Measurements from ENCODE around the gene GLIPR2. TPM values are rescaled to one million over a fixed set of nuclear protein-coding genes. Genes with fewer than 3 reads are reported as not detected.

The GLIPR2 gene
- total and polyA plus RNA-seq, 2 of the 13 experiments (the other 11 are each of a cell fraction or from before 2014, with no cell fraction given): 0.08 to 0.42 TPM

DNA sequence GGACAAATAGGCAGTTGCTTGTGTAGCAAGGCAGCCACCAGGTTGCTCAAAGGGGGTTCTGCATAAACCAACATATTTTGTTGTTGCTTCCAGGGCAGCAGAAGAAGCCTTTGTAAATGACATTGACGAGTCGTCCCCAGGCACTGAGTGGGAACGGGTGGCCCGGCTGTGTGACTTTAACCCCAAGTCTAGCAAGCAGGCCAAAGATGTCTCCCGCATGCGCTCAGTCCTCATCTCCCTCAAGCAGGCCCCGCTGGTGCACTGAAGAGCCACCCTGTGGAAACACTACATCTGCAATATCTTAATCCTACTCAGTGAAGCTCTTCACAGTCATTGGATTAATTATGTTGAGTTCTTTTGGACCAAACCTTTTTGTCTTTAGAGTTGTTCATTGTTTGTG is 75.0 kb downstream of the GLIPR2 start:
- no peak overlapping the region for H3K27ac ChIP-seq (ENCODE audit: extremely low read length, insufficient read depth, low read length)
- H3K27me3 ChIP-seq (ENCODE audit: control insufficient read depth in 1 of 2, insufficient read depth in 2 of 2, low read length in 2 of 2): no peaks in the 10 kb centered on the region
- WGBS (ENCODE audit: low lambda C conversion rate): 94% methylated on average over 7 of the region's 7 CpGs
- no peak for DNase-seq (ENCODE audit: low spot score)
- ChIA-PET CTCF (ENCODE audit: low intra/inter-chr PET ratio, low total read pairs) (no interaction called here), POLR2A (no interaction called here)
- peaks cover 30% of the 10 kb centered on the region for H3K4me1 ChIP-seq (ENCODE audit: insufficient read depth, low read length)
- H3K36me3 ChIP-seq (replicated peaks in 1 of 2; ENCODE audit: control insufficient read depth in 1 of 2, insufficient read depth in 2 of 2, low read length in 2 of 2): peaks cover 23 to 83% of the 10 kb centered on the region in 2 experiments
- peaks cover 21% of the 10 kb centered on the region for H3K79me2 ChIP-seq (ENCODE audit: insufficient read depth, low read length)
- ATAC-seq: no peak
- H3K9ac ChIP-seq (ENCODE audit: insufficient read depth, low read depth, low read length): no peak overlapping the region
- TF ChIP-seq TEAD3 (CRISPR knock-in tag; optimal IDR thresholded peaks at IDR 0.05; ENCODE audit: borderline replicate concordance) (no peak), PHF20 (CRISPR knock-in tag; IDR thresholded peaks at IDR 0.05) (no peak), KDM5A (IDR thresholded peaks at IDR 0.05; ENCODE audit: borderline replicate concordance, low read length) (no peak), ZNF660 (CRISPR knock-in tag; IDR thresholded peaks at IDR 0.05; ENCODE audit: borderline replicate concordance, low read depth) (no peak), ZNF543 (CRISPR knock-in tag; IDR thresholded peaks at IDR 0.05) (no peak), WIZ (CRISPR knock-in tag; IDR thresholded peaks at IDR 0.05) (no peak), ZNF296 (CRISPR knock-in tag; conservative IDR thresholded peaks at IDR 0.05) (no peak), PAF1 (CRISPR knock-in tag; IDR thresholded peaks at IDR 0.05) (no peak), MAFG (CRISPR knock-in tag; IDR thresholded peaks at IDR 0.05) (no peak), MED1 (CRISPR knock-in tag; IDR thresholded peaks at IDR 0.05) (no peak), ISX (CRISPR knock-in tag; conservative IDR thresholded peaks at IDR 0.05) (no peak), ZNF589 (CRISPR knock-in tag; conservative IDR thresholded peaks at IDR 0.05) (no peak), ZNF746 (CRISPR knock-in tag; IDR thresholded peaks at IDR 0.05) (no peak), EZH2 (conservative IDR thresholded peaks at IDR 0.05; ENCODE audit: low read depth, low read length) (no peak), ZNF550 (CRISPR knock-in tag; IDR thresholded peaks at IDR 0.05; ENCODE audit: borderline replicate concordance) (no peak), ELF4 (CRISPR knock-in tag; IDR thresholded peaks at IDR 0.05; ENCODE audit: borderline replicate concordance) (no peak)
- TF ChIP-seq, protein P1, sequence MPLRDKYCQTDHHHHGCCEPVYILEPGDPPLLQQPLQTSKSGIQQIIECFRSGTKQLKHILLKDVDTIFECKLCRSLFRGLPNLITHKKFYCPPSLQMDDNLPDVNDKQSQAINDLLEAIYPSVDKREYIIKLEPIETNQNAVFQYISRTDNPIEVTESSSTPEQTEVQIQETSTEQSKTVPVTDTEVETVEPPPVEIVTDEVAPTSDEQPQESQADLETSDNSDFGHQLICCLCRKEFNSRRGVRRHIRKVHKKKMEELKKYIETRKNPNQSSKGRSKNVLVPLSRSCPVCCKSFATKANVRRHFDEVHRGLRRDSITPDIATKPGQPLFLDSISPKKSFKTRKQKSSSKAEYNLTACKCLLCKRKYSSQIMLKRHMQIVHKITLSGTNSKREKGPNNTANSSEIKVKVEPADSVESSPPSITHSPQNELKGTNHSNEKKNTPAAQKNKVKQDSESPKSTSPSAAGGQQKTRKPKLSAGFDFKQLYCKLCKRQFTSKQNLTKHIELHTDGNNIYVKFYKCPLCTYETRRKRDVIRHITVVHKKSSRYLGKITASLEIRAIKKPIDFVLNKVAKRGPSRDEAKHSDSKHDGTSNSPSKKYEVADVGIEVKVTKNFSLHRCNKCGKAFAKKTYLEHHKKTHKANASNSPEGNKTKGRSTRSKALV (CRISPR knock-in tag; IDR thresholded peaks at IDR 0.05): no peak
- TF ChIP-seq, protein P2, sequence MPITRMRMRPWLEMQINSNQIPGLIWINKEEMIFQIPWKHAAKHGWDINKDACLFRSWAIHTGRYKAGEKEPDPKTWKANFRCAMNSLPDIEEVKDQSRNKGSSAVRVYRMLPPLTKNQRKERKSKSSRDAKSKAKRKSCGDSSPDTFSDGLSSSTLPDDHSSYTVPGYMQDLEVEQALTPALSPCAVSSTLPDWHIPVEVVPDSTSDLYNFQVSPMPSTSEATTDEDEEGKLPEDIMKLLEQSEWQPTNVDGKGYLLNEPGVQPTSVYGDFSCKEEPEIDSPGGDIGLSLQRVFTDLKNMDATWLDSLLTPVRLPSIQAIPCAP (CRISPR knock-in tag; IDR thresholded peaks at IDR 0.05; ENCODE audit: low read depth): no peak
- TF ChIP-seq, protein P3, sequence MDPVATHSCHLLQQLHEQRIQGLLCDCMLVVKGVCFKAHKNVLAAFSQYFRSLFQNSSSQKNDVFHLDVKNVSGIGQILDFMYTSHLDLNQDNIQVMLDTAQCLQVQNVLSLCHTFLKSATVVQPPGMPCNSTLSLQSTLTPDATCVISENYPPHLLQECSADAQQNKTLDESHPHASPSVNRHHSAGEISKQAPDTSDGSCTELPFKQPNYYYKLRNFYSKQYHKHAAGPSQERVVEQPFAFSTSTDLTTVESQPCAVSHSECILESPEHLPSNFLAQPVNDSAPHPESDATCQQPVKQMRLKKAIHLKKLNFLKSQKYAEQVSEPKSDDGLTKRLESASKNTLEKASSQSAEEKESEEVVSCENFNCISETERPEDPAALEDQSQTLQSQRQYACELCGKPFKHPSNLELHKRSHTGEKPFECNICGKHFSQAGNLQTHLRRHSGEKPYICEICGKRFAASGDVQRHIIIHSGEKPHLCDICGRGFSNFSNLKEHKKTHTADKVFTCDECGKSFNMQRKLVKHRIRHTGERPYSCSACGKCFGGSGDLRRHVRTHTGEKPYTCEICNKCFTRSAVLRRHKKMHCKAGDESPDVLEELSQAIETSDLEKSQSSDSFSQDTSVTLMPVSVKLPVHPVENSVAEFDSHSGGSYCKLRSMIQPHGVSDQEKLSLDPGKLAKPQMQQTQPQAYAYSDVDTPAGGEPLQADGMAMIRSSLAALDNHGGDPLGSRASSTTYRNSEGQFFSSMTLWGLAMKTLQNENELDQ (CRISPR knock-in tag; IDR thresholded peaks at IDR 0.05; ENCODE audit: borderline replicate concordance): no peak
- peaks cover 9% of the 10 kb centered on the region; the same call in 1 of the 2 replicates for H4K20me1 ChIP-seq (ENCODE audit: insufficient read depth, low read length)
- H3K4me2 ChIP-seq (ENCODE audit: low read depth, low read length): no peak overlapping the region
- no peak overlapping the region for H3K4me3 ChIP-seq (replicated peaks in 1 of 3; ENCODE audit: insufficient read depth in 1 of 3, low read depth in 2 of 3, low read length in 3 of 3)
- intact Hi-C loops (cut with micrococcal nuclease; ENCODE audit: unreplicated experiment) (no loop called here), in situ Hi-C loops (cut with HindIII; ENCODE audit: extremely low pct_ligation_motif_present, low pct_unique_long_range_greater_than_20kb) (no loop called here)
- no peaks in the 10 kb centered on the region for H3K9me3 ChIP-seq (ENCODE audit: low read length)
- BruUV-seq (replicated peaks): no TSS peak
- FAIRE-seq: no peak
- no peak overlapping the region for H2AFZ ChIP-seq (ENCODE audit: low read length)
